GM18507 (cell line): ENCODE measurements around the gene GOLGA8R.
"Not testable (repeated sequence)": the region's sequence is repeated elsewhere in the genome, so short reads cannot be mapped to it uniquely, and the experiment has no call there.

ENCODE experiments used
- DNase-seq: peaks from one replicate; pipeline ENCODE4 v3.0.0; 2011; ENCODE audit warnings: low read depth; ENCODE audit not compliant: insufficient read length; ENCODE audit errors: extremely low spot score
- FAIRE-seq: peaks from 2 replicates; lab custom pipeline; 2011; peaks lifted over from hg19 to GRCh38; lab: Jason Lieb, UNC

Gene GOLGA8R

GRCh38 chr15:30361404-30361803, 52.7 kb downstream of the GOLGA8R start:
- DNase-seq, FAIRE-seq: not testable (repeated sequence)

GRCh38 chr15:30360990-30361389, 53.1 kb downstream of the GOLGA8R start:
- not testable (repeated sequence) for DNase-seq, FAIRE-seq

DNA sequence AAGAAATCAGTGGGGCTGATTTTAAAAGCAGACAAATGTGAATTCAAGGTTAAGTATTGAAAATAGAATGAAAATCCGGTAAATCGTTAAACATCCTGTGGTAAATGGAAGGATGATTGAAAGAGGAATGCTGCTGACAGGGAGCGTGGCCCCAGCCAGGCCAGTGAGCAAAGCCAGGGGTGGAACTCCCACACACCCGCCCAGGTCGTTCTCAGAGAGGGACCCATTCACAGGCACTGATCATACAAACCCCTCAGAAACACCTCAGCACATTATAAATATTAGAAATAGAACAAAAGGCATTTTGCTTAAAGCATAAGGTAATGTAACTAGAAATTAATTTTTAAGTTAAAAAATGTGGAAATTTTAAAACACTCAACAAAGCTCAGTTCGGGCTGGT, 59.0 kb downstream of the GOLGA8R start:
- not testable (repeated sequence) for FAIRE-seq, DNase-seq
